Fibroblast of lung (primary cell): ENCODE measurements around the gene DZIP1. TPM values are rescaled to one million over a fixed set of nuclear protein-coding genes. Genes with fewer than 3 reads are reported as not detected.

Experiments used
- DNase-seq, 2 donors: peaks; one replicate each; pipeline versions ENCODE4 v3.0.0 to v3.0.0-alpha.2; 2010; ENCODE audit warnings: low read depth in 2 of 2
- H2AFZ ChIP-seq: 2 replicates; pipeline ENCODE4 v1.5.1; 2012; ENCODE audit warnings: low read length, control low read depth, inconsistent platforms
- H3K27ac ChIP-seq: 2 replicates; pipeline ENCODE4 v1.5.1; 2011; ENCODE audit warnings: low read length, control low read depth; ENCODE audit not compliant: insufficient read depth
- H3K27me3 ChIP-seq: 2 replicates; pipeline ENCODE4 v1.5.1; 2011; ENCODE audit warnings: mild to moderate bottlenecking, low read length; ENCODE audit not compliant: control insufficient read depth, insufficient read depth
- H3K36me3 ChIP-seq: 2 replicates; pipeline ENCODE4 v1.5.1; 2011; ENCODE audit warnings: low read length; ENCODE audit not compliant: control insufficient read depth, insufficient read depth
- H3K4me1 ChIP-seq: 2 replicates; pipeline ENCODE4 v1.5.1; 2011; ENCODE audit warnings: low read length; ENCODE audit not compliant: control insufficient read depth, insufficient read depth; ENCODE audit errors: extremely low read depth
- H3K4me2 ChIP-seq: 2 replicates; pipeline ENCODE4 v1.5.1; 2011; ENCODE audit warnings: low read length, control low read depth; ENCODE audit not compliant: insufficient read depth; ENCODE audit errors: extremely low read depth
- H3K4me3 ChIP-seq, 4 experiments: fragments of 200-600 bp in 1 of 4; sonication (generic) in 1 of 4; replicated peaks in 1 of 4; 2 replicates each; pipeline ENCODE4 v1.5.1; 2011 to 2016; ENCODE audit warnings: low read length in 4 of 4, low read depth in 3 of 4, mild to moderate bottlenecking in 3 of 4, control low read depth in 2 of 4, inconsistent platforms in 1 of 4, mixed read lengths in 1 of 4; ENCODE audit not compliant: insufficient read depth in 1 of 4; ENCODE audit errors: control extremely low read depth in 1 of 4
- H3K79me2 ChIP-seq: 2 replicates; pipeline ENCODE4 v1.5.1; 2012; ENCODE audit warnings: mild to moderate bottlenecking, low read length, inconsistent platforms; ENCODE audit not compliant: control insufficient read depth, insufficient read depth
- H3K9ac ChIP-seq: 2 replicates; pipeline ENCODE4 v1.5.1; 2011; ENCODE audit warnings: mild to moderate bottlenecking, low read length, control low read depth; ENCODE audit not compliant: insufficient read depth
- H3K9me3 ChIP-seq: 2 replicates; pipeline ENCODE4 v1.5.1; 2012; ENCODE audit warnings: low read depth, low read length; ENCODE audit not compliant: control insufficient read depth, insufficient read depth
- H4K20me1 ChIP-seq: 2 replicates; pipeline ENCODE4 v1.5.1; 2011; ENCODE audit warnings: low read length; ENCODE audit not compliant: control insufficient read depth, insufficient read depth; ENCODE audit errors: extremely low read depth
- CTCF ChIP-seq, 2 donors: IDR thresholded peaks in 1 of 2; conservative IDR thresholded peaks in 1 of 2; 1 replicate in 1 of 2; 2 replicates in 1 of 2; pipeline ENCODE4 v1.5.1; 2011 to 2012; ENCODE audit warnings: low read length in 2 of 2, control low read depth in 1 of 2, inconsistent platforms in 1 of 2, low read depth in 1 of 2, mild to moderate bottlenecking in 1 of 2
- EZH2 ChIP-seq: IDR thresholded peaks from 2 replicates; pipeline ENCODE4 v1.5.1; 2012; ENCODE audit warnings: low read length, control low read depth, mild to moderate bottlenecking; ENCODE audit errors: missing control alignments
- polyA plus RNA-seq, 2 donors: library from polyadenylated mRNA; depleted of rRNA in 1 of 2; stranded (reverse) in 1 of 2; unstranded in 1 of 2; fragments of >200 nt; gene quantifications; 2 replicates each; pipeline ENCODE4 v1.2.1, GENCODE V29; 2011 to 2012; ENCODE audit warnings: missing spikeins in 1 of 2
- total RNA-seq: library from RNA; depleted of rRNA; stranded (reverse); fragments of >200 nt; gene quantifications from 2 replicates; pipeline ENCODE4 v1.2.1, GENCODE V29; 2014

The DZIP1 gene
- total and polyA plus RNA-seq, 2 donors (not counting 1 experiment from before 2014, with no cell fraction given) = 24.0 to 37.3 TPM

DNA sequence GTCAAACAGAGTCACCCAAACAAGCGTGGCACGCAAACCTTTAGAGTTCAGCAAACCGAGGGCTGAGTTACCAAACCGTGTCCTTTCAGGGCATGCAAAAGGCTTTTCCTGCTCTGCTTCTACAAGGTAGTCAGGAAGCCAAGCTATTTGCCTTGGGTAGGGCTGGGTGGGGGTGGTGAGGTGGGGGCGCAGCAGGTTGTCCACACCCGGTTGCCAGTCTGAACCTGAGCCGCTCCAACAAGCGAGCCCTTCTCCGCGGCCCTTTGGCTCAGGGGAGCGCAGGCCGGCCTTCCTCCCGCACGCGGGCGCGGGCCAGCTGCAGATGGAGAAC lies 92.3 kb downstream of the DZIP1 start:
- Histone ChIP-seq H3K36me3 (no peaks in the 10 kb centered on the region), H3K27me3 (peaks cover 50% of the 10 kb centered on the region), H2AFZ (no peak overlapping the region), H3K79me2 (no peaks in the 10 kb centered on the region), H3K4me3 (no peak overlapping the region), H3K27ac (no peak overlapping the region), H3K4me1 (no peaks in the 10 kb centered on the region), H3K4me2 (no peak overlapping the region), H3K9me3 (no peaks in the 10 kb centered on the region), H4K20me1 (no peaks in the 10 kb centered on the region), H3K9ac (no peak overlapping the region)
- no peak for TF ChIP-seq CTCF (conservative IDR thresholded peaks at IDR 0.05 in 1 of 2, IDR thresholded peaks at IDR 0.05 in 1 of 2; ENCODE audit: low read depth in 1 of 2, low read length in 2 of 2)
- no peak for TF ChIP-seq EZH2
- DNase-seq = no peak

DNA sequence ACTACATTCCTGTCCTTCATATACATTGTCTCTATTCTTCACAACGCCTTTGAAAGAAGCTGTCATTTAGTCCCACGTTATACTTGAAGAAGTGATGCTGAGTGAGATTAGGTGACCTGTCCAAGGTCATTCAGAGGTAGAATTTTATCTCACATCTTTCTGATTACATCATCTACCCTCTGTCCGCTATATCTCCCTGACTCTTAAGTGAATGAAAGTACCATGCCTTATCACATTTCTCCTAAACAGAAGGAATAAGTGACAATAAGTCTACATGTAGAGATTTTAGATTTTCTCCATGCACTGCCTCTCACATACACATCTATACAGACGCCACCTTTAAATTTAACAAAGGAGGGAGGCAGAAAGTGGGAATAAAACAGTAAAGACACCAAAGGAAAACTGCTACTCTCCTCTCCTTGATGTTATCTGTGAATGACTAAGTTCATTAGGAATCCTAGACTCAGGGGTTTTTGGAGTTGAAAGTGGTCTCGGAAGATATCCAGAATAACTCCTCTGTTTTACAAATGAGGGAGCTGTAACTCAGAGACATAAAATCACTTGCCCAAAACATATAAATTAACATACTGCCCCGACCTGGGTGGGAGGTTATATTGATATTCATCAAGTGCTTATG lies 96.9 kb downstream of the DZIP1 start:
- Histone ChIP-seq H3K27ac (no peak overlapping the region), H3K36me3 (no peaks in the 10 kb centered on the region), H3K9ac (no peak overlapping the region), H3K4me3 (no peak overlapping the region), H3K79me2 (no peaks in the 10 kb centered on the region), H3K4me2 (no peak overlapping the region), H4K20me1 (no peaks in the 10 kb centered on the region), H2AFZ (no peak overlapping the region), H3K4me1 (no peaks in the 10 kb centered on the region), H3K27me3 (peaks cover 39% of the 10 kb centered on the region), H3K9me3 (no peaks in the 10 kb centered on the region)
- DNase-seq = peak in 1 of 2 donors; percentile 55
- TF ChIP-seq EZH2 (no peak), CTCF (conservative IDR thresholded peaks at IDR 0.05 in 1 of 2, IDR thresholded peaks at IDR 0.05 in 1 of 2; ENCODE audit: low read depth in 1 of 2, low read length in 2 of 2) (no peak)

- H3K9me3 ChIP-seq = no peaks in the 10 kb centered on the region
- H3K4me3 ChIP-seq = no peak overlapping the region
- DNase-seq = no peak
- no peak overlapping the region for H3K9ac ChIP-seq
- H3K4me2 ChIP-seq = no peak overlapping the region
- no peak overlapping the region for H3K27ac ChIP-seq
- H3K79me2 ChIP-seq = no peaks in the 10 kb centered on the region
- H3K27me3 ChIP-seq = peaks cover 32% of the 10 kb centered on the region
- no peaks in the 10 kb centered on the region for H3K4me1 ChIP-seq
- H3K36me3 ChIP-seq = no peaks in the 10 kb centered on the region
- H4K20me1 ChIP-seq = no peaks in the 10 kb centered on the region
- TF ChIP-seq CTCF (conservative IDR thresholded peaks at IDR 0.05 in 1 of 2, IDR thresholded peaks at IDR 0.05 in 1 of 2; ENCODE audit: low read depth in 1 of 2, low read length in 2 of 2) = no peak
- TF ChIP-seq EZH2 = peak; percentile 15
- H2AFZ ChIP-seq = no peak overlapping the region
Observed at GRCh38 chr13:95546919-95547318, 97.6 kb downstream of the DZIP1 start.
